IMR-90 (cell line): Measurements from ENCODE around the gene TRAPPC2L. TPM values are rescaled to one million over a fixed set of nuclear protein-coding genes. Genes with fewer than 3 reads are reported as not detected.

ENCODE experiments used
- ATAC-seq: fragments of 200-7000 bp; cut with Tn5 transposase; 2 replicates; pipeline ENCODE4 v1.9.1; 2020; ENCODE audit warnings: low read depth, mild to moderate bottlenecking, moderate library complexity
- BruUV-seq: library from RNA; stranded (reverse); fragments of 400-500 nt; replicated peaks from 2 replicates; lab custom pipeline; 2021; lab: Mats Ljungman, UMichigan
- CTCF ChIA-PET: fragments of 300-600 bp; formaldehyde crosslinking; extraction: SDS; loops from one replicate; lab custom pipeline; 2021; ENCODE audit warnings: antibody characterized with exemption; lab: Yijun Ruan, JAX
- POLR2A ChIA-PET: fragments of 300-600 bp; sonication (Branson Sonifier 250); formaldehyde crosslinking; loops from one replicate; lab custom pipeline; 2022; ENCODE audit warnings: antibody characterized with exemption; ENCODE audit not compliant: unreplicated experiment; lab: Charles Lee
- DNase-seq: peaks from one replicate; pipeline ENCODE4 v3.0.0; 2013
- H2AFZ ChIP-seq: replicated peaks from 2 replicates; pipeline ENCODE3; 2013; ENCODE audit warnings: low read length, mild to moderate bottlenecking; ENCODE audit not compliant: poor library complexity
- H2AK5ac ChIP-seq: 2 replicates; pipeline ENCODE4 v1.6.1; 2013; ENCODE audit warnings: low read depth, low read length, inconsistent platforms
- H2AK9ac ChIP-seq: replicated peaks from 2 replicates; pipeline ENCODE3; 2013; ENCODE audit warnings: mild to moderate bottlenecking, low read depth, low read length, moderate library complexity; ENCODE audit not compliant: poor library complexity
- H2BK120ac ChIP-seq: 2 replicates; pipeline ENCODE4 v1.6.1; 2013; ENCODE audit warnings: low read depth, low read length, inconsistent platforms
- H2BK15ac ChIP-seq: 3 replicates; pipeline ENCODE4 v1.6.1; 2013; ENCODE audit warnings: low read depth, low read length, inconsistent platforms
- H2BK20ac ChIP-seq: 2 replicates; pipeline ENCODE4 v1.6.1; 2013; ENCODE audit warnings: low read depth, mild to moderate bottlenecking, inconsistent platforms, low read length, moderate library complexity
- H2BK5ac ChIP-seq: 2 replicates; pipeline ENCODE4 v1.6.1; 2013; ENCODE audit warnings: mild to moderate bottlenecking, low read depth, low read length, inconsistent platforms; ENCODE audit not compliant: poor library complexity, severe bottlenecking
- H3K14ac ChIP-seq: replicated peaks from 2 replicates; pipeline ENCODE4 v1.6.1; 2013; ENCODE audit warnings: low read depth, low read length, inconsistent platforms
- H3K18ac ChIP-seq: 2 replicates; pipeline ENCODE4 v1.6.1; 2013; ENCODE audit warnings: low read depth, low read length, control low read depth
- H3K23ac ChIP-seq: 2 replicates; pipeline ENCODE4 v1.6.1; 2013; ENCODE audit warnings: low read depth, low read length, inconsistent platforms
- H3K27ac ChIP-seq: 2 replicates; pipeline ENCODE4 v1.5.1; 2013; ENCODE audit warnings: mild to moderate bottlenecking, control low read depth, low read length; ENCODE audit not compliant: insufficient read depth
- H3K27me3 ChIP-seq: 2 replicates; pipeline ENCODE4 v1.6.1; 2013; ENCODE audit warnings: low read length; ENCODE audit not compliant: control insufficient read depth, insufficient read depth
- H3K36me3 ChIP-seq: 2 replicates; pipeline ENCODE4 v1.6.1; 2013; ENCODE audit warnings: low read length, mixed read lengths; ENCODE audit not compliant: control insufficient read depth, insufficient read depth
- H3K4ac ChIP-seq: 2 replicates; pipeline ENCODE4 v1.6.1; 2013; ENCODE audit warnings: low read depth, low read length, inconsistent platforms
- H3K4me1 ChIP-seq: 2 replicates; pipeline ENCODE4 v1.6.1; 2013; ENCODE audit warnings: low read length, mixed read lengths; ENCODE audit not compliant: control insufficient read depth, insufficient read depth
- H3K4me2 ChIP-seq: 2 replicates; pipeline ENCODE4 v1.6.1; 2013; ENCODE audit warnings: low read depth, mild to moderate bottlenecking, control low read depth, low read length, moderate library complexity
- H3K4me3 ChIP-seq: 2 replicates; pipeline ENCODE4 v1.5.1; 2013; ENCODE audit warnings: low read depth, mild to moderate bottlenecking, control low read depth, low read length, moderate library complexity; ENCODE audit not compliant: insufficient read depth
- H3K56ac ChIP-seq: 2 replicates; pipeline ENCODE4 v1.6.1; 2013; ENCODE audit warnings: low read length, inconsistent platforms; ENCODE audit not compliant: insufficient read depth; ENCODE audit errors: extremely low read depth
- H3K79me1 ChIP-seq, 2 experiments: 2 replicates each; pipeline ENCODE4 v1.6.1; 2013; ENCODE audit warnings: low read length in 2 of 2, inconsistent platforms in 1 of 2, low read depth in 1 of 2
- H3K9ac ChIP-seq: 2 replicates; pipeline ENCODE4 v1.6.1; 2013; ENCODE audit warnings: low read depth, low read length, control low read depth
- H3K9me1 ChIP-seq: 2 replicates; pipeline ENCODE4 v1.6.1; 2013; ENCODE audit warnings: low read length, inconsistent platforms; ENCODE audit not compliant: insufficient read depth
- H3K9me3 ChIP-seq: 2 replicates; pipeline ENCODE4 v1.6.1; 2013; ENCODE audit warnings: low read length; ENCODE audit not compliant: control insufficient read depth, insufficient read depth
- H4K20me1 ChIP-seq: 2 replicates; pipeline ENCODE4 v1.6.1; 2013; ENCODE audit warnings: low read length, inconsistent platforms; ENCODE audit not compliant: insufficient read depth
- H4K5ac ChIP-seq: 2 replicates; pipeline ENCODE4 v1.6.1; 2013; ENCODE audit warnings: mild to moderate bottlenecking, low read depth, low read length, control low read depth
- H4K8ac ChIP-seq, 2 experiments: 2 replicates each; pipeline ENCODE4 v1.6.1; 2013; ENCODE audit warnings: low read depth in 2 of 2, low read length in 2 of 2, control low read depth in 1 of 2, inconsistent platforms in 1 of 2
- H4K91ac ChIP-seq: 2 replicates; pipeline ENCODE4 v1.6.1; 2013; ENCODE audit warnings: low read depth, low read length, inconsistent platforms; ENCODE audit not compliant: insufficient read depth
- CHD1 ChIP-seq: IDR thresholded peaks from 2 replicates; pipeline ENCODE4 v1.6.1; 2012; ENCODE audit warnings: low read depth, low read length, improper control_type of control experiment
- FOS ChIP-seq: fragments of 150-350 bp; IDR thresholded peaks from 2 replicates; pipeline ENCODE4 v1.6.1; 2016; ENCODE audit warnings: low read depth, low read length
- MAFK ChIP-seq: IDR thresholded peaks from 2 replicates; pipeline ENCODE4 v1.6.1; 2012; ENCODE audit warnings: low read depth, low read length, improper control_type of control experiment
- MAZ ChIP-seq: IDR thresholded peaks from 2 replicates; pipeline ENCODE4 v1.6.1; 2012; ENCODE audit warnings: low read depth, mild to moderate bottlenecking, low read length, improper control_type of control experiment, moderate library complexity, borderline replicate concordance
- MXI1 ChIP-seq: IDR thresholded peaks from 2 replicates; pipeline ENCODE4 v1.6.1; 2012; ENCODE audit warnings: low read depth, mild to moderate bottlenecking, low read length, moderate library complexity, borderline replicate concordance
- NFE2L2 ChIP-seq: fragments of 150-350 bp; IDR thresholded peaks from 2 replicates; pipeline ENCODE4 v1.6.1; 2016; ENCODE audit warnings: low read depth, mild to moderate bottlenecking, low read length
- POLR2A ChIP-seq: IDR thresholded peaks from 2 replicates; pipeline ENCODE4 v1.6.1; 2012; ENCODE audit warnings: mild to moderate bottlenecking, low read depth, low read length
- RCOR1 ChIP-seq: IDR thresholded peaks from 2 replicates; pipeline ENCODE4 v1.6.1; 2012; ENCODE audit warnings: mild to moderate bottlenecking, low read length, improper control_type of control experiment; ENCODE audit not compliant: insufficient replicate concordance
- RFX5 ChIP-seq: IDR thresholded peaks from 2 replicates; pipeline ENCODE4 v1.8.0; 2012; ENCODE audit warnings: low read depth, mild to moderate bottlenecking, low read length, moderate library complexity
- SMC3 ChIP-seq: fragments of 150-350 bp; IDR thresholded peaks from 2 replicates; pipeline ENCODE4 v1.6.1; 2016; ENCODE audit warnings: low read depth, mild to moderate bottlenecking, antibody characterized with exemption, low read length, moderate library complexity
- WGBS, 2 experiments: methylation state at CpG; one replicate each; pipeline versions ENCODE4 v1.1.5 to v1.1.7; 2013; ENCODE audit warnings: missing lambda C conversion rate in 2 of 2; ENCODE audit not compliant: insufficient read length in 1 of 2; ENCODE audit errors: extremely low coverage in 2 of 2; 5-methylcytosine and 5-hydroxymethylcytosine counted together
- dilution Hi-C: fragments of 300-500 bp; cut with HindIII; formaldehyde crosslinking; loops from one replicate; pipeline ENCODE4 v1.14.3; 2018; ENCODE audit warnings: low sequenced_read_pairs; ENCODE audit not compliant: unreplicated experiment
- in situ Hi-C: fragments of 300-500 bp; cut with MboI; formaldehyde crosslinking; loops from 3 replicates; pipeline ENCODE4 v1.14.3; 2019; ENCODE audit warnings: low sequenced_read_pairs, inconsistent platforms, mixed read lengths
- intact Hi-C: fragments of 100-400 bp; cut with micrococcal nuclease; formaldehyde crosslinking; loops from 2 replicates; pipeline ENCODE4 v1.10.0; 2022
- polyA plus RNA-seq, 3 experiments: library from polyadenylated mRNA; depleted of rRNA; stranded (reverse); fragments of >200 nt; gene quantifications; 2 replicates each; pipeline ENCODE4 v1.2.3, GENCODE V29; 2012; ENCODE audit warnings: low replicate concordance in 1 of 3
- total RNA-seq: library from RNA; depleted of rRNA; stranded (reverse); fragments of >200 nt; gene quantifications from 2 replicates; pipeline ENCODE4 v1.2.3, GENCODE V29; 2012
- TF ChIP-seq, protein P1 (sequence below): fragments of 150-350 bp; IDR thresholded peaks from 2 replicates; pipeline ENCODE4 v1.6.1; 2017; ENCODE audit warnings: mild to moderate bottlenecking, antibody characterized with exemption, low read length, low read depth
- TF ChIP-seq, protein P2 (sequence below): fragments of 150-350 bp; IDR thresholded peaks from 2 replicates; pipeline ENCODE4 v1.6.1; 2016; ENCODE audit warnings: low read depth, mild to moderate bottlenecking, low read length, moderate library complexity, borderline replicate concordance
- TF ChIP-seq, protein P3 (sequence below): conservative IDR thresholded peaks from 2 replicates; pipeline ENCODE4 v1.5.1; 2012; ENCODE audit warnings: mild to moderate bottlenecking, low read depth, low read length, improper control_type of control experiment

The TRAPPC2L gene
- total and polyA plus RNA-seq, 2 of the 4 experiments (the other 2 are of a cell fraction), result 102 to 109 TPM

DNA sequence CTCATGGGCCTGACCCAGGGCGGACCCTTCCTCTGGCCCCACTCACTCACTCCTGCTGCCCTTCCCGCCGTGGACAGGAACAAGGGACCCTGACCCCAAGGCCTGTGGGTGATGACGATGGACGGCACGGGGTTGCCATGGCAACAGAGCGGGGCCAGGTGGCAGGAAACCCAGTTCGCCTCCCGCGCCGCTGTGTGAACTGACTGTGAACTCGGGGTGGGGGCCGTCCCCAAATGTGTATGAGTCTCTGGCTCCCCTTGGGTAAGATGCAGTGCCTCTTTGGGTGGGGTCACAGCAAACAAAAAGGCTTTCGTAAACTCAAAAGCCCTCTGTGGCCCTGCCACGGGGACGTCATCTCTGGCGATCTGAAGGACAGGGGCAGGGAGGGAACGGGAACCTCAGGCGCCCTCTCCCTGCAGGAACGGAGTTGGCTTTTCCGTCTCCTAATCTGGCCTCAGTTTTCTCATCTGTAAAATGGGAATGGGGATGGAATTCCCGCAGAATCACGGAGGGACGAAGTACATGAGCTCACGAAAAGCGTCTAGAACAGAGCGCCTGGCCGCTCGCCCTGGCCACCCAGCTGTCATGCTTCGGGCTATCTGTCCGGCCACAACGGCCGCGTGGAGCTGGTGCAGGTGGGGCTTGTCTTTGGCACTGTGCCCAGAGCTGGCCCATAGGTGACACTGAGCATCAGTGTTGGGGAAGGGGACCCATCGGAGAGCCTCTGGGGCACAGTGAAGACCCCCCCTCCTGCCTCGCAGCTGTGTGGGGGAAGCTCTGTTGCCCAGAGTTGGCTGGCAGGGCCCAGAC, 54.4 kb downstream of the TRAPPC2L start (continued):
- no peak for TF ChIP-seq SMC3

DNA sequence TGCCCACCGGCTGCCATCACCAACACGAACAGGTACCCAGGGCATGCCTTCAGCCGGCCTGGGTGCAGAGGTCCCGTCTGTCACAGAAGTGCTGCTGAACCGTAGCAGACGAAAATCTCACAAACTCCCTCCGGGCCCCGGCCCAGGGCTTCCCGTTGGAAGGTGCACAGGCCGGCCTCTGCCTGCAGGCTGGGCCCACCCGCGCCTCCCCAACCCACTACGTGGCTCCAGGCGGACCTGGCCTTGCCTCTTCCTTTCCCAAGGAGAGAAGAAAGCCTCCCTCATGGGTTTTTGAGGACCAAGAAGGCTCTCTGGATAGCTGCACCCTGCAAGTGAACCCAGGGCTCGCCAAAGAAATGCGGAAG, 55.0 kb downstream of the TRAPPC2L start:
- Histone ChIP-seq H3K27me3 (peaks cover 11% of the 10 kb centered on the region; the same call in 1 of the 2 replicates), H2BK120ac (no peak overlapping the region), H3K4me1 (no peaks in the 10 kb centered on the region; the same call in 1 of the 2 replicates), H2BK20ac (no peak overlapping the region), H3K4me2 (no peak overlapping the region), H3K9me3 (peaks cover 4% of the 10 kb centered on the region), H4K5ac (no peak overlapping the region), H2AK9ac (peak overlapping the region; percentile 42), H3K79me1 (no peaks in the 10 kb centered on the region), H3K14ac (no peak overlapping the region), H2AFZ (no peak overlapping the region), H3K4ac (no peak overlapping the region), H3K56ac (no peak overlapping the region), H3K9ac (no peak overlapping the region), H3K27ac (no peak overlapping the region), H2BK15ac (no peak overlapping the region), H4K91ac (no peak overlapping the region), H3K36me3 (no peaks in the 10 kb centered on the region), H3K9me1 (no peaks in the 10 kb centered on the region), H3K4me3 (no peak overlapping the region), H3K23ac (no peak overlapping the region), H4K8ac (no peak overlapping the region), H2BK5ac (no peak overlapping the region), H2AK5ac (no peak overlapping the region), H3K18ac (no peak overlapping the region), H4K20me1 (no peaks in the 10 kb centered on the region; the same call in 1 of the 2 replicates)
- ChIA-PET CTCF (no interaction called here), POLR2A (no interaction called here)
- DNase-seq (no peak), ATAC-seq (no peak)
- in situ Hi-C loops (no loop called here), intact Hi-C loops (no loop called here), dilution Hi-C loops (no loop called here)
- no TSS peak for BruUV-seq
- WGBS, 2 experiments, result 100% methylated on average over 1 of the region's 16 CpGs; no CpG with 5 or more reads in 1 of the 2 experiments
- TF ChIP-seq FOS (no peak), SMC3 (no peak), NFE2L2 (no peak), MAZ (no peak), CHD1 (no peak), RCOR1 (no peak), MXI1 (no peak), MAFK (no peak), POLR2A (no peak), RFX5 (no peak)
- TF ChIP-seq, protein P1, sequence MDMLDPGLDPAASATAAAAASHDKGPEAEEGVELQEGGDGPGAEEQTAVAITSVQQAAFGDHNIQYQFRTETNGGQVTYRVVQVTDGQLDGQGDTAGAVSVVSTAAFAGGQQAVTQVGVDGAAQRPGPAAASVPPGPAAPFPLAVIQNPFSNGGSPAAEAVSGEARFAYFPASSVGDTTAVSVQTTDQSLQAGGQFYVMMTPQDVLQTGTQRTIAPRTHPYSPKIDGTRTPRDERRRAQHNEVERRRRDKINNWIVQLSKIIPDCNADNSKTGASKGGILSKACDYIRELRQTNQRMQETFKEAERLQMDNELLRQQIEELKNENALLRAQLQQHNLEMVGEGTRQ, result no peak
- TF ChIP-seq, protein P2, sequence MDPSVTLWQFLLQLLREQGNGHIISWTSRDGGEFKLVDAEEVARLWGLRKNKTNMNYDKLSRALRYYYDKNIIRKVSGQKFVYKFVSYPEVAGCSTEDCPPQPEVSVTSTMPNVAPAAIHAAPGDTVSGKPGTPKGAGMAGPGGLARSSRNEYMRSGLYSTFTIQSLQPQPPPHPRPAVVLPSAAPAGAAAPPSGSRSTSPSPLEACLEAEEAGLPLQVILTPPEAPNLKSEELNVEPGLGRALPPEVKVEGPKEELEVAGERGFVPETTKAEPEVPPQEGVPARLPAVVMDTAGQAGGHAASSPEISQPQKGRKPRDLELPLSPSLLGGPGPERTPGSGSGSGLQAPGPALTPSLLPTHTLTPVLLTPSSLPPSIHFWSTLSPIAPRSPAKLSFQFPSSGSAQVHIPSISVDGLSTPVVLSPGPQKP, result no peak
- TF ChIP-seq, protein P3, sequence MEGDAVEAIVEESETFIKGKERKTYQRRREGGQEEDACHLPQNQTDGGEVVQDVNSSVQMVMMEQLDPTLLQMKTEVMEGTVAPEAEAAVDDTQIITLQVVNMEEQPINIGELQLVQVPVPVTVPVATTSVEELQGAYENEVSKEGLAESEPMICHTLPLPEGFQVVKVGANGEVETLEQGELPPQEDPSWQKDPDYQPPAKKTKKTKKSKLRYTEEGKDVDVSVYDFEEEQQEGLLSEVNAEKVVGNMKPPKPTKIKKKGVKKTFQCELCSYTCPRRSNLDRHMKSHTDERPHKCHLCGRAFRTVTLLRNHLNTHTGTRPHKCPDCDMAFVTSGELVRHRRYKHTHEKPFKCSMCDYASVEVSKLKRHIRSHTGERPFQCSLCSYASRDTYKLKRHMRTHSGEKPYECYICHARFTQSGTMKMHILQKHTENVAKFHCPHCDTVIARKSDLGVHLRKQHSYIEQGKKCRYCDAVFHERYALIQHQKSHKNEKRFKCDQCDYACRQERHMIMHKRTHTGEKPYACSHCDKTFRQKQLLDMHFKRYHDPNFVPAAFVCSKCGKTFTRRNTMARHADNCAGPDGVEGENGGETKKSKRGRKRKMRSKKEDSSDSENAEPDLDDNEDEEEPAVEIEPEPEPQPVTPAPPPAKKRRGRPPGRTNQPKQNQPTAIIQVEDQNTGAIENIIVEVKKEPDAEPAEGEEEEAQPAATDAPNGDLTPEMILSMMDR, result no peak
